Mucosa of descending colon (tissue), 3 donors: ENCODE data around the gene EPOP. TPM values are rescaled to one million over a fixed set of nuclear protein-coding genes. Genes with fewer than 3 reads are reported as not detected.
A peak's percentile ranks its signal among the peaks of the same experiment; 100 is the strongest.

Experiments used
- ATAC-seq: fragments of 200-7000 bp; cut with Tn5 transposase; one replicate; pipeline ENCODE4 v1.9.1; 2020; ENCODE audit warnings: mild to moderate bottlenecking, moderate library complexity
- DNase-seq, 3 donors: peaks; one replicate each; pipeline ENCODE4 v3.0.0-alpha.2; 2020
- H3K36me3 ChIP-seq: fragments of 200-600 bp; one replicate; pipeline ENCODE4 v1.8.0; 2021; ENCODE audit warnings: low read depth, mild to moderate bottlenecking
- H3K4me1 ChIP-seq: fragments of 200-600 bp; one replicate; pipeline ENCODE4 v1.8.0; 2021; ENCODE audit warnings: low read depth, mild to moderate bottlenecking
- H3K4me3 ChIP-seq: fragments of 200-600 bp; one replicate; pipeline ENCODE4 v1.8.0; 2021; ENCODE audit warnings: mild to moderate bottlenecking
- H3K9me3 ChIP-seq: fragments of 200-600 bp; one replicate; pipeline ENCODE4 v1.8.0; 2021; ENCODE audit warnings: mild to moderate bottlenecking
- intact Hi-C, 2 donors: fragments of 100-400 bp; cut with DNase I in 1 of 2; cut with micrococcal nuclease in 1 of 2; formaldehyde crosslinking; loops; one replicate each; pipeline versions ENCODE4 v1.11.0 to v1.11.1; 2022; cut with DNase I, micrococcal nuclease
- total RNA-seq, 3 donors: library from RNA; stranded (reverse); fragmentation: NEBNext Ultra II Directional in 2 of 3; extraction: Animal tissue kit (Norgen Biotek cat#: 25700) in 2 of 3; gene quantifications; one replicate each; pipeline versions ENCODE4 v1.2.1 to v1.2.4, GENCODE V29; 2021 to 2023
- TF ChIP-seq, protein P1 (sequence below): fragments of 200-600 bp; IDR thresholded peaks from one replicate; pipeline ENCODE4 v1.8.0; 2022; ENCODE audit warnings: antibody characterized with exemption, mild to moderate bottlenecking
- donor health status: DM: no; HTN: no; CAD: no; lungs with moderate emphysema.
- donor health status: DM: no; HTN: no; CAD: no.
- donor health status: DM: no; HTN: yes; CAD: no.

Gene EPOP
- total RNA-seq, 3 donors from 2014 or later: 0.75 to 1.1 TPM; not detected in 1

DNA sequence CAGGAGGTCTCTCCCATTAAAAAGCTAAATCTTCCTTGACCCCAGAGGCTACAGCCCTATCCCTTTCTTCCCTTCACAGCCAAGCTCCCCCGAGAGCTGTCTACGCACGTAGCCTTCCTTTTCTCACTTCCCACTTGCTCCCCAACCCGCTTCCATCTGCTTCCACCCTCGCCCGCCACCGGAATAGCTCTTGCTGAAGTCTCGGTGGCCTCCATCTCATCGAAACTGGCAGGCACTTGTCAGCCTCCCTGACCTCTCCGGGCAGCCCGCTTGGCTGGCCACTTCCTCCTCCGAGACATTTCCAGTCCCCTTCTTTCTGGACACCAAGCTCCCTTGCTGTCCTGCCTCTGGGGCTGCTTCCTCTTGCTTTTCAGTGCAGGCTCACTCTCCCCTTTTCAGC lies 10.7 kb upstream of the EPOP start:
- no peaks in the 10 kb centered on the region for H3K9me3 ChIP-seq
- intact Hi-C loops: no loop called here
- no peaks in the 10 kb centered on the region for H3K36me3 ChIP-seq
- no peaks in the 10 kb centered on the region for H3K4me1 ChIP-seq
- peak; percentile 21 for ATAC-seq
- no peak overlapping the region for H3K4me3 ChIP-seq
- no peak for DNase-seq
- TF ChIP-seq, protein P1, sequence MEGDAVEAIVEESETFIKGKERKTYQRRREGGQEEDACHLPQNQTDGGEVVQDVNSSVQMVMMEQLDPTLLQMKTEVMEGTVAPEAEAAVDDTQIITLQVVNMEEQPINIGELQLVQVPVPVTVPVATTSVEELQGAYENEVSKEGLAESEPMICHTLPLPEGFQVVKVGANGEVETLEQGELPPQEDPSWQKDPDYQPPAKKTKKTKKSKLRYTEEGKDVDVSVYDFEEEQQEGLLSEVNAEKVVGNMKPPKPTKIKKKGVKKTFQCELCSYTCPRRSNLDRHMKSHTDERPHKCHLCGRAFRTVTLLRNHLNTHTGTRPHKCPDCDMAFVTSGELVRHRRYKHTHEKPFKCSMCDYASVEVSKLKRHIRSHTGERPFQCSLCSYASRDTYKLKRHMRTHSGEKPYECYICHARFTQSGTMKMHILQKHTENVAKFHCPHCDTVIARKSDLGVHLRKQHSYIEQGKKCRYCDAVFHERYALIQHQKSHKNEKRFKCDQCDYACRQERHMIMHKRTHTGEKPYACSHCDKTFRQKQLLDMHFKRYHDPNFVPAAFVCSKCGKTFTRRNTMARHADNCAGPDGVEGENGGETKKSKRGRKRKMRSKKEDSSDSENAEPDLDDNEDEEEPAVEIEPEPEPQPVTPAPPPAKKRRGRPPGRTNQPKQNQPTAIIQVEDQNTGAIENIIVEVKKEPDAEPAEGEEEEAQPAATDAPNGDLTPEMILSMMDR: no peak

DNA sequence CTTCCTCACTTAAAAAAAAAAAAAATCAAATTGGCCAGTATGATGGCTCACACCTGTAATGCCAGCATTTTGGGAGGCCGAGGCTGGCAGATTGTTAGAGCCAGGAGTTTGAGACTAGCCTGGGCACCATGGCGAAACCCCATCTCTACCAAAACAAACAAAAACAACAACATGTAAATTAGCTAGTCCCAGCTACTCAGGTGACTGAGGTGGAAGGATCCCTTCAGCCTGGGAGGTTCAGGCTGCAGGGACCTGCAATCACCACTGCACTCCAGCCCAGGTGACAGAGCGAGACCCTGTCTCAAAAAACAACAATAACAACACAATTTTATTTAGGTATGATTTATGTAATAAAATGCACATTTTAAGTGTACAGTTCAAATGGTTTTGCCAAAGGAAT lies 6.3 kb upstream of the EPOP start:
- H3K9me3 ChIP-seq: no peaks in the 10 kb centered on the region
- H3K36me3 ChIP-seq: no peaks in the 10 kb centered on the region
- intact Hi-C loops: no loop called here
- ATAC-seq: no peak
- H3K4me1 ChIP-seq: no peaks in the 10 kb centered on the region
- no peak for DNase-seq
- no peak overlapping the region for H3K4me3 ChIP-seq
- TF ChIP-seq, protein P1: no peak

DNA sequence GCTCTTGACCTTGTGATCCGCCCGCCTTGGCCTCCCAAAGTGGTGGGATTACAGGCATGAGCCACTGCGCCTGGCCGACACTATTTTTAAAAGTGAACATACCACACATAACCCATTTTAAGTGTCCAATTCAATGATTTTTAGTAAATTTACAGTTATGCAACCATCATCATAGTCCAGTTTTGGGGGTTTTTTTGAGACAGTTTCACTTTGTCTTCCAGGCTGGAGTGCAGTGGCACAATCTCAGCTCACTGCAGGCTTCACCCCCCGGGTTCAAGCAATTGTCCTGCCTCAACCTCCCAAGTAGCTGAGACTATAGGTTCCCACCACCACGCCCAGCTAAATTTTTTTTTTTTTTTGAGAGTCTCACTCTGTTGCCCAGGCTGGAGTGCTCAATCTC lies 3.1 kb upstream of the EPOP start:
- no peak overlapping the region for H3K4me3 ChIP-seq
- H3K36me3 ChIP-seq: no peaks in the 10 kb centered on the region
- intact Hi-C loops: loop anchor here (5.0 to 10.0 kb wide), 2 partner anchors 57 to 59 kb away; partner anchors contain the start of gene CISD3 (in 1 of the 2)
- DNase-seq (no peak), ATAC-seq (no peak)
- H3K4me1 ChIP-seq: peaks cover 20% of the 10 kb centered on the region
- H3K9me3 ChIP-seq: no peaks in the 10 kb centered on the region
- TF ChIP-seq, protein P1: no peak

DNA sequence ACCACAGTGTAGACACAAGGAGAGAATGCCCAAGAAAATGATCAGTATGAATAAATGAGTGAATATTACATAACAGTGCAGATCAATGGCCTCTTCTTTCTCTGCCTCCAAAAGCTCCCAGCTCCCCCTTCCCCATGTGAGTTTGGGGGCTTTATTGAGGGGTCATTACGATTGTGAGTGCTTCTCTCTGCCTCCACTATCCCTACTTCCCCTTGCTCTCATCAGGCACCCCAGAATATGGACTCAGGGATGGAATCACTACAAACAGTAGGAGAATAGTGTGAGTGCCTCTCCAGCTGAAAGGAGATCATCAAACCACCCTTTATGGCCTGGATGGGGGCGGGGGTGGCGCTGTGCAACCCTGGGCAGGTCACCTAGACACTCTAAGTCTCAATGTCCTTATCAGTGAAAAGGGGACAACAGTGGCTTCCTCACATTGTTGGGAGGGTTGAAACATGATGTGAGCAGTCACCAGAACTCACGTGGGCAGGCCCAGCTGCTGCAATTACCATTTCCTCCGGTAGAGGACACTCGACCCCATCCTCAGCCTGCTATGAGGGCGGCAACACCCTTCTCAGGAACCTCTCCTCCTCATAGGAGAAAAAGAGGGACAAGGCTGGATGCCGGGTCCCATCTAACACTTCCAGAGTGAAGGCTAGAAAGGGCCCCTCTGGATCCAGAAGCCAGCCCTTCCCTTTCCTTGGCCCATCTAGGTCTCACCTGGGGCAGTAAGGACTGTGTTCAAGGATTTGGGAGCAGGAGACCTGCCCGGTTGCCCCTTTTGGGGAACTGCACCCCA lies 2.1 kb upstream of the EPOP start:
- H3K36me3 ChIP-seq: no peaks in the 10 kb centered on the region
- H3K4me1 ChIP-seq: peaks cover 20% of the 10 kb centered on the region
- intact Hi-C loops: loop anchor here (5.0 to 10.0 kb wide), 2 partner anchors 58 to 60 kb away; partner anchors contain the start of gene CISD3 (in 1 of the 2)
- ATAC-seq: peak; percentile 86
- no peak overlapping the region for H3K4me3 ChIP-seq
- peak; percentile 75 to 94 (median 90) for DNase-seq
- TF ChIP-seq, protein P1: peak; percentile 94
- no peaks in the 10 kb centered on the region for H3K9me3 ChIP-seq

DNA sequence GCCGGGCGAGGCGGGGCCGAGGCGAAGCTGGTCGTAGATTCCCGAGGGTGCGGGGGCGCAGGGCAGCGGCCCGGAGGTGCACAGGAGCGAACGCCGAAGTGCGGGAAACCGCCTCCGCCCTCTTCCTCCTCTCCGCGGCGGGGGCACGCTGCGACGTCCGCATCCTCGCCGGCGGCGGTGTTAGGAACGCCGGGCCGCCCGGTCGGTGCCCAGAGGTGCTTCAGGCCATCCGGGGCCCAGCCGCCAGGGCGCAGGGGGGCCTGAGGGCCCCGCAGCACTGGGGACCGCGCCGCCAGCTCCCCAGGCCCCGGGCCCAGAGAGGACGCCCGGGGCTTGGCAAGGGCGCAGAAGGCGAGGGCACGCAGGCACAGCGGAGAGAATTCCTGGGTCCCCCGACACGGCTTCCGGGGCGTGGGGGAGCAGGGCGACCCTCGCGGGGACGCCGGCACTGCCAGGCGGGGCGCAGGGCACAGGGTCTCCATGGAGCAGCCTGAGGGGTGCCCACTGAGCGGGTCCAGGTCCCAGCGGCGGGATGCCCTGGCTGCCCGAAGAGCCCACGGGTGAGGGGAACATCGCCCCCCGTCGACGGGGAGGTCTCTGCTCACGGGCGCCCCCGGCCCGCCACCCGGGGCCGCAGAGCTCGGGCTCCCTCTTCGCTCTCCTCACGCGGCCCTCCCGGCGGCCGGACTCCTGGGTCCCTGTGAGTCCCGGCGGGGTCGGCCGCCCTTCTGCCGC lies 576 bp downstream of the EPOP start:
- intact Hi-C loops: loop anchor here in 1 of 2 donors (10.0 kb wide), 1 partner anchor 61 kb away; the partner anchor contains the start of gene CISD3
- DNase-seq: peak in 2 of 3 donors; percentile 52 to 55
- Histone ChIP-seq H3K36me3 (no peaks in the 10 kb centered on the region), H3K9me3 (no peaks in the 10 kb centered on the region), H3K4me3 (peak overlapping the region; percentile 6), H3K4me1 (peaks cover 20% of the 10 kb centered on the region)
- peak; percentile 11 for ATAC-seq
- TF ChIP-seq, protein P1: no peak
